HFFc6 (cell line): ENCODE data around the gene ZNF506. TPM values are rescaled to one million over a fixed set of nuclear protein-coding genes. Genes with fewer than 3 reads are reported as not detected.
"Not testable (repeated sequence)": the region's sequence is repeated elsewhere in the genome, so short reads cannot be mapped to it uniquely, and the experiment has no call there.

ENCODE experiments used
- DNase-seq: peaks from one replicate; pipeline ENCODE4 v3.0.0-alpha.2; 2018
- H3K27ac Mint-ChIP-seq: 2 replicates; pipeline ENCODE4 v1.8.0; 2020; ENCODE audit warnings: mild to moderate bottlenecking, mixed read lengths
- H3K27me3 Mint-ChIP-seq: 2 replicates; pipeline ENCODE4 v1.8.0; 2021; ENCODE audit warnings: mild to moderate bottlenecking, moderate library complexity, mixed read lengths; ENCODE audit not compliant: insufficient read depth
- H3K36me3 Mint-ChIP-seq: 2 replicates; pipeline ENCODE4 v1.8.0; 2021; ENCODE audit warnings: low read depth, mixed read lengths
- H3K4me1 Mint-ChIP-seq: 2 replicates; pipeline ENCODE4 v1.8.0; 2020; ENCODE audit warnings: low read depth, mixed read lengths
- H3K4me3 Mint-ChIP-seq: 2 replicates; pipeline ENCODE4 v1.8.0; 2020; ENCODE audit warnings: mild to moderate bottlenecking, moderate library complexity, mixed read lengths
- H3K9me3 Mint-ChIP-seq: 2 replicates; pipeline ENCODE4 v1.8.0; 2020; ENCODE audit warnings: mild to moderate bottlenecking, mixed read lengths
- total RNA-seq, 6 experiments: library from RNA; stranded (reverse); fragmentation: NEBNext Ultra II Directional; extraction: Animal tissue kit (Norgen Biotek cat#: 25700); gene quantifications; 2 replicates in 1 of 6; 3 replicates in 5 of 6; pipeline ENCODE4 v1.2.3, GENCODE V29; 2021
- TF ChIP-seq, protein P1 (sequence below): fragments of 200-600 bp; sonication (generic); IDR thresholded peaks from 2 replicates; pipeline ENCODE4 v1.5.0; 2021; ENCODE audit warnings: antibody characterized with exemption, mild to moderate bottlenecking

Gene ZNF506
- total RNA-seq, 6 experiments from 2014 or later = 0.50 to 5.4 (median 4.5) TPM

DNA sequence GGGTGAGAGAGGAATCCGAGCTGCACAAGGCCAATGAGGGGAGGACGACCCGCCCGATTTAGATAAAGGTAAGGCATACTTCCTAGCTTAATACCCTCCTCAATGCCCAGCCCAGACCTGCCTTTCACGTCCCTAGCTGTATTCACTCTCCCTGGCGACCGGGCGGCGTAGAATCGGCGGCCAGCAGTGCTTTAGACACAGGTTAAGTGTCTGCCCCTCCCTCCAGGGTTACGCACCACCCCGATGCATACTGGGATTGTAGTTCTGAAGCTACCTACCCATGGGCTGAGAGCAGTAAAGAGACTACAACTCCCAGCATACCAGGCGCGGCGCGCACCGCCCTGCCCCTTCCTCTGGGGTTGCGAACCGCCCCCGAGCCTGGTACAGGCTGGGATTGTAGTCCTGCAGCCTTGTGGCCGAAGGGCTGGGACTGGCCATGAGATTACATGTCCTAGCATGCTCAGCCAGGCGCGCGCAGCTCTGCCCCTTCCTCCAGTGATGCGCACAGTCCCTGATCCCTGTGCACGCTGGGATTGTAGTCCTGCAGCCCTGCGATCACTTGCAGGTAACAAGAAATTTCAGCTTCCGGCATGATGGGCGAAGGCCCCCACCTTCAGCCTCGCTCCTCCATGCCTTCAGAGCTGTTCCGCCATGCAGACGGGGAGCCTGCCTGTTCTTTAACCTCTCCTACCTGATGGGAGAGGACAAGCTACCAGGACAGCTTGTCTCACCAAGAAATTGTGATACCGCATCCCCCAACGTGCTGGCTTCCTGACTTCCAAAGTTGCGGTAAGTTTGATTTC lies 45.1 kb downstream of the ZNF506 start:
- Mint-ChIP-seq H3K4me1 (peaks cover 19% of the 10 kb centered on the region), H3K27me3 (peaks cover 1% of the 10 kb centered on the region; the same call in 1 of the 2 replicates), H3K4me3 (peak overlapping the region; percentile 99), H3K9me3 (peaks cover 25% of the 10 kb centered on the region), H3K36me3 (peaks cover 57% of the 10 kb centered on the region), H3K27ac (peak overlapping the region; percentile 90)
- DNase-seq = peak; percentile 99
- TF ChIP-seq, protein P1, sequence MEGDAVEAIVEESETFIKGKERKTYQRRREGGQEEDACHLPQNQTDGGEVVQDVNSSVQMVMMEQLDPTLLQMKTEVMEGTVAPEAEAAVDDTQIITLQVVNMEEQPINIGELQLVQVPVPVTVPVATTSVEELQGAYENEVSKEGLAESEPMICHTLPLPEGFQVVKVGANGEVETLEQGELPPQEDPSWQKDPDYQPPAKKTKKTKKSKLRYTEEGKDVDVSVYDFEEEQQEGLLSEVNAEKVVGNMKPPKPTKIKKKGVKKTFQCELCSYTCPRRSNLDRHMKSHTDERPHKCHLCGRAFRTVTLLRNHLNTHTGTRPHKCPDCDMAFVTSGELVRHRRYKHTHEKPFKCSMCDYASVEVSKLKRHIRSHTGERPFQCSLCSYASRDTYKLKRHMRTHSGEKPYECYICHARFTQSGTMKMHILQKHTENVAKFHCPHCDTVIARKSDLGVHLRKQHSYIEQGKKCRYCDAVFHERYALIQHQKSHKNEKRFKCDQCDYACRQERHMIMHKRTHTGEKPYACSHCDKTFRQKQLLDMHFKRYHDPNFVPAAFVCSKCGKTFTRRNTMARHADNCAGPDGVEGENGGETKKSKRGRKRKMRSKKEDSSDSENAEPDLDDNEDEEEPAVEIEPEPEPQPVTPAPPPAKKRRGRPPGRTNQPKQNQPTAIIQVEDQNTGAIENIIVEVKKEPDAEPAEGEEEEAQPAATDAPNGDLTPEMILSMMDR = no peak

DNA sequence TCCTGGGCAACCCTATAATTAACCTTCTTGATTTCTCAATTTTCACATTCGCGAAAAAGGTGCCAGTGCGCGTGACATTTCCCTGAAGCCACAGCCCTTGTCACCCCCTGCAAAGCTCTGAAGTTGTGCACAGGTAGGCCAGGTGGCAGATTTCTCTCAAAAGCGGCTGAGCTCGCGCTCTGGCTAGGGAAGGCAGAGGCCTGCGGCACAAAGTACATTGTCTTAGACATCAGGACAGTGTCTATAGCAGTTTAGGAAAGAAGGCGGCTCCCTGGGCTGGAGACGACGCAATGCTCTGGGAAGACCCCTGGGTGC lies 45.7 kb downstream of the ZNF506 start:
- DNase-seq = no peak
- Mint-ChIP-seq H3K4me1 (peaks cover 19% of the 10 kb centered on the region), H3K9me3 (peaks cover 27% of the 10 kb centered on the region), H3K27ac (peak overlapping the region; percentile 89), H3K4me3 (peak overlapping the region; percentile 99), H3K36me3 (peaks cover 57% of the 10 kb centered on the region), H3K27me3 (peaks cover 1% of the 10 kb centered on the region; the same call in 1 of the 2 replicates)
- TF ChIP-seq, protein P1 = no peak

DNA sequence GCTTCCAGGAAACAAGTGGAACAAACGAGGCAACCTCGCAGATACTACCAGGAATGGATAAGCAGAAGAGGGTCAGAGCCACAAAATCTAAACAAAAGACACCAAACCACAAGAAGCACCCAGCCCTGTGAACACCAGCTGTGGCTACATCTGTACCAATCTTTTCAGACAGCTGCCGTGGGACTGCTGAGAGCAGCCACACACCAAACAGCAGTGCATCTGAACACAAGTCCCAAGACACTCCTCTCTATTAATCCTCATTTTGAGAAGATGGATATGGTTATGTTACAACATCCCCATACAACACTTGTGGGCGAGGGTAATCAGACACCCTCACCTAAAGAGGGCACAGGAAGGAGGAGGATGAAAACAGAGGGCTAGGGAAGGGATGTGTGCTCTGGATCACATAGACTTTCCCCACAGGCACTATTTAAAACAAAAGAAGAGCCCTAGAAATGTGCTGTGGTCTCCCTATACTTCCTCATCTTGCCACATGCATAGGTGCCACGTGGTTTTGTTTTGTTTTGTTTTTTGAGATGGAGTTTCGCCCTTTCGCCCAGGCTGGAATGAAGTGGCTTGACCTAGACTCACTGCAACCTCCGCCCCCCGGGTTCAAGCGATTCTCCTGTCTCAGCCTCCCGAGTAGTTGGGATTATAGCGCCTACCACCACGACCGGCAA lies 47.1 kb downstream of the ZNF506 start:
- TF ChIP-seq, protein P1 = no peak
- peaks cover 46% of the 10 kb centered on the region for H3K36me3 Mint-ChIP-seq
- peaks cover 19% of the 10 kb centered on the region for H3K4me1 Mint-ChIP-seq
- peaks cover 19% of the 10 kb centered on the region for H3K9me3 Mint-ChIP-seq
- no peak for DNase-seq
- peaks cover 1% of the 10 kb centered on the region; the same call in 1 of the 2 replicates for H3K27me3 Mint-ChIP-seq
- no peak overlapping the region for H3K4me3 Mint-ChIP-seq
- no peak overlapping the region for H3K27ac Mint-ChIP-seq

DNA sequence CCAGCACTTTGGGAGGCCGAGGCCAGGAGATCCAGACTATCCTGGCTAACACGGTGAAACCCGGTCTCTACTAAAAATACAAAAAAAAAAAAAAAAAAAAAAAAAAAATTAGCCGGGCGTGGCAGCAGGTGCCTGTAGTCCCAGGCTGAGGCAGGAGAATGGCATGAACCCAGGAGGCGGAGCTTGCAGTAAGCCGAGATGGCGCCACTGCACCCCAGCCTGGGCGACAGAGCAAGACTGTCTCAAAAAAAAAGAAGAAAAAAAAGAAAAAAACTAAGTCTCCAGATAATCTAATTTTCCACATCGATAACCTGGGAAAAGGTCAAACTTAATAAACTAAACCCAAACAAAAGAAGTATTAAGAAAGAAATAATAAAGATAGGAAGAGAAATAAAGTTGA lies 49.6 kb downstream of the ZNF506 start:
- H3K9me3 Mint-ChIP-seq = peaks cover 12% of the 10 kb centered on the region
- H3K4me3 Mint-ChIP-seq, H3K27ac Mint-ChIP-seq, H3K27me3 Mint-ChIP-seq, H3K4me1 Mint-ChIP-seq, DNase-seq: not testable (repeated sequence)
- peaks cover 31% of the 10 kb centered on the region for H3K36me3 Mint-ChIP-seq

DNA sequence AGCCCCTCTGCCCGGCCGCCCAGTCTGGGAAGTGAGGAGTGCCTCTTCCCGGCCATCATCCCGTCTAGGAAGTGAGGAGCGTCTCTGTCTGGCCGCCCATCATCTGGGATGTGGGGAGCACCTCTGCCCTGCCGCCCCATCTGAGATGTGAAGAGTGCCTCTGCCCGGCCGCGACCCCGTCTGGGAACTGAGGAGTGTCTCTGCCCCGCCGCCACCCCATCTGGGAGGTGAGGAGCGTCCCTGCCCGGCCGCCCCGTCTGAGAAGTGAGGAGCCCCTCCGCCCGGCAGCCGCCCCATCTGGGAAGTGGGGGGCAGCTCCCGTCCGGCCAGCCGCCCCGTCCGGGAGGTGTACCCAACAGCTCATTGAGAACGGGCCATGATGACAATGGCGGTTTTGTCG lies 51.6 kb downstream of the ZNF506 start:
- peaks cover 24% of the 10 kb centered on the region for H3K36me3 Mint-ChIP-seq
- H3K9me3 Mint-ChIP-seq = peaks cover 16% of the 10 kb centered on the region
- not testable (repeated sequence) for DNase-seq, H3K27ac Mint-ChIP-seq, H3K4me3 Mint-ChIP-seq, H3K4me1 Mint-ChIP-seq, H3K27me3 Mint-ChIP-seq

DNA sequence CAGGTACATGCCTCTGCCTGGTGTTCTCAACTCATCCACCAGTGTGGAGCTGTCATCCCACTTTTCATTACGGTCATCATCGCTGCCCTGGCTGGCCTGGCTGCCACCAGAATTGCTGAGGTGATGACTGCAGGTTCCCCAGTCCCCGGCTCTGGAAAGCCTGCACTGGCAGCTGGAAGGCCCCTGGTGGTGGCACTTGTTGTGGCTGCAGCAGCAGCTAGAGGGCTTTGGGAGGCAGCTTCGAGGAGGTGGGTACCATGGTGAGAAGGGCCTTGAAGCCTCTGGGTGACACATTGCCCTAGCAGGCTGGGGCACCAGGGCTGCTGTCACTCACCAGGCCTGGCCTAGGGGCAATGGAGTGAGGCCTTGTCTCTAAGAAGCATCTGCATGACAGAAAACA lies 63.4 kb downstream of the ZNF506 start:
- TF ChIP-seq, protein P1 = no peak
- Mint-ChIP-seq H3K27ac (no peak overlapping the region), H3K36me3 (0 out of 2 replicates have a peak, but pooled peaks cover 9% of the 10 kb centered on the region), H3K4me3 (no peak overlapping the region), H3K27me3 (0 out of 2 replicates have a peak, but pooled peaks cover 1% of the 10 kb centered on the region), H3K9me3 (peaks cover 32% of the 10 kb centered on the region), H3K4me1 (no peaks in the 10 kb centered on the region)
- DNase-seq = no peak
